NCI-H2171 (cell line): Measurements from ENCODE around the gene VENTX.
"Not testable (repeated sequence)": the region's sequence is repeated elsewhere in the genome, so short reads cannot be mapped to it uniquely, and the experiment has no call there.

ENCODE experiments used
- DNase-seq: peaks from one replicate; lab custom pipeline; 2025; lab: John Stamatoyannopoulos, UW

The VENTX gene

DNA sequence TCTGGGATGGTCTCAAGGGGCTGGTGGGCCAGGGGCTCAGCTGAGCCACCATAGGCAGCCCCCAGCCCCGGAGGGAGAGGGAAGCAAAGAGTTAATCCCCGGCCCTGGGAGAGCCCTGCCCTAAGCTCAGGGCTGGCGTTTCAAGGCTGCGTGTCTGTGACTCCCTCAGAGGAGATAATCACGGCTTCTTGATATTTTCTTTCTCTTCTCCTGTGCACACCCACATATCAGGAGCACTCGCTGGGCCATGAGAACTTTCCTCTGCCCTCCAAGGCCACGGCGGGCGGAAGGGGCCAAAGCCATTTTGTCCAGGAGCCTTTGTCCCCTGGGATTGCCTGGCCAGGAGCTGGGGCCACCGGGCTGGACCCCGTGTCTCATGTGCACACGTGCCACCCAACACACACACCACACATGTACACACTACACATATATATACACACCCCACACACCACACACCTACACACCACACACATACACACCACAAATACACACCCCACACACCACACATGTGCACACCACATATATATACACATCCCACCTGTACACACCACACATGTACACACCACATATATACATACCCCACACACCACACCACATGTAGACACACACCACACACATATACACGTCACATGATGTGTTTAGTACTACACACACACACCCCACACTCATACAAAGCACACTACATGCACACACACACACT is 16.9 kb downstream of the VENTX start:
- DNase-seq, result no peak

DNA sequence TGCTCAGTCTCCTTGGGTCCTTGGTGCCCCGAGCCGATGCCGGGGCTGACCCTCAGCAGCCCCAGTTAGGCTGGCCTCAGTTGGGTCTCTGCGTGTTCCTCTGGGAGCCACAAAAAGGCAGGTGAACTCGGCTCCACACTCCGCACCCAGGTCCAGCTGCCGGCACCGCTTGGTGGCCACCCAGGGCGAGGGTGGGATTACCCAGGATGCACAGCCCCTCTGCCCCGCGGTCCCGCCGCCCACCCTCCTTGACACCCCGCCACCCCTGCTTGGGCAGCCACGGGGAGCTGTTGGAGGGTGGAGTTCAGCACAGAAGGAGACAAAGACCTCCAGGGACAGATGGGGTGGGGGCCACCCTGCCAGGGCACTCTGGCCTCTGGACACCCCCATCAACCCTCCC is 17.7 kb downstream of the VENTX start:
- DNase-seq, result no peak

GRCh38 chr10:133257489-133258065 is 19.9 kb downstream of the VENTX start:
- no peak for DNase-seq

DNA sequence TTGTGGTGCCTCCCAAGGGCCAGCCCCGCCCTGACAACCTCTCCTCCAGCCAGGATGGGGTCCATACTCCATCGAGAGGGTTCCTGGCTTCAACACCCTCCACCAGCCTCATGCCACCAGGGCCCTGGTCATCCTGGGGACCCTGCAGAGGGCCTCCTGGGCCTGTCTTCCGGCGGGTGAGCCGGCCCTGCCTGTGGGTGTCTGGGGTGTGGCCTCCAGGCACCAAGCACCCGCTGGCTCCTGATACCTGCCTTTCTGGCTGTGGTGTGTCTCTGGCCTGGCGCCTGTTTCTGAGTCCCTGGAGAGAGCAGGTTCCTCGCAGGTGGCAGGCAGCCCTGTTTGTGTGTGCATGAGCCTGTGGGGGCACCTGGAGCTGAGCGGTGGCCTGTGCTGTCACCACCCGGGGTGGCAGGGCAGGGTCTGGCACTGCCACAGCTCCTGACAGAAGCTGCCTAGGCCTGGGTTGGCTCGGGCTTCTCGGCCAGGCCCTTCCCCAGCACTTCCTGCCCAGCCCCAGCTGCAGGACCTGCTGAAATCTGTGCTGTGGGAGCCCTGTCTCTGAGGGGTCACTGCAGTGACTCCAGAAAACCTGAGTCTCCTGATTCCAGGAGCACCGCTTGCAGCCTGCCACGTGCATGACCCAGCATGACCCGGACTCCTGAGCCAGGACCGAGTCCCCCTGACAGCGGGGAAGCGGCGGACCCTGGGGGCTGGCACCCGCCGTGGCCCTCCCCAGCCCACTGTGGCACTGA is 20.6 kb downstream of the VENTX start:
- DNase-seq, result peak; percentile 14

DNA sequence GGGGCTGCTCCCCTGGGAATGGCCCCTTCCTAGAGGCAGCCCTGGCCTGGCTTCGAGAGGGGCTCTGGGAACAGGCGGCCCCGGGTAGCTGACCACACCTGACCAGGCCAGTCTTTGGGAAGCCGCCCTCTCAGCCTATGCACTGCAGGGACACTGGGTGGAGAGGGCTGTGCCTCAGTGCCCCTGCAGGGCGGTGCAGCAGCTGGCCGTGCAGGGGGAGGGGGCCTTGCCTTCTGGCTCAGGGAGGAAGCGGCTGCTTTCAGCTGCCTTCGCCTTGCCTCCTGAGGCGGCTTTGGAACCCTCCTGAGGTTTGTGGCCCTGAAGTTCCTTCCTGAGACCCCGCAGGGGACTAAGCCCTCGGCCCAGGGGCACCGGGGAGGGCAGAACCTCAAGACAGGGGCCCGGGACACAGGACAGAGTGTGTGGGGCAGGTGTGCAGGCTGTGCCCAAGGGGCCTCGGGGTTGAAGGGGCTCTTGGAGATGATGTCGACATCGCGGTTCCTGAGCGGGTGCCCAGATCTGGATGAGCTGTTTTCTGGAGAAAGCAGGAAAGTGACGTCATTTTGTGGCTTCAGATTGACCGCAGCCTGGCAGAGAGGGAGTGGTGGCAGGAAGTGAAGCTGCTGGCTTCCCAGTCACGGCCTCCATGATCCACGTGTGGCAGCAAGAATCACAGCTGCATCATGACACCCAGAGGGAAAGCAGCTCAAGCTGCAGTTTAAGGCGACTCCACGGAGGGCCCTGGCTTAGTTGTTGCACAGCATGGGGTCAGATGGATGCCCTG is 21.4 kb downstream of the VENTX start:
- DNase-seq, result no peak

DNA sequence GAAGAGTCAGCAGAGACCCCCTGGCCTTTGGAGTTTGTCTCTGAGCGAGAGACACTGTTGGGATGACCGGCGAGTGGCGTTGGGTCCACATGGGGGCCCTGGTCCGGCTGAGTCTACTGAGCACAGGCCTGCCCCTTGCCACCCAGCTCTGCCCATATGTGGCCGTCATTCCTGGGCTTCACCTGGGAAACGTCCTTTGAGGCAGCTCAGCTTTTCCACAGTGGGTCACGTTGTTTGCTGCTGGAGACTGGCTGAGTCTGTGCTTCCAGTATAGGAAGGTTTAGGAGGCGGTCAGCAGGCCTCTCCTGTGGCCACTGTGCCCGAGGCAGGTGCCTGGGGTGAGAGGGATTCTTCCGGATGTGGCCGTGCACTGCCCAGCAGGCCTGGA is 21.9 kb downstream of the VENTX start:
- DNase-seq, result no peak

GRCh38 chr10:133260895-133261725 is 23.5 kb downstream of the VENTX start:
- DNase-seq, result no peak

- DNase-seq, result peak; percentile 62
These were observed 24.2 kb downstream of the VENTX start for GRCh38 chr10:133261726-133262325.

DNA sequence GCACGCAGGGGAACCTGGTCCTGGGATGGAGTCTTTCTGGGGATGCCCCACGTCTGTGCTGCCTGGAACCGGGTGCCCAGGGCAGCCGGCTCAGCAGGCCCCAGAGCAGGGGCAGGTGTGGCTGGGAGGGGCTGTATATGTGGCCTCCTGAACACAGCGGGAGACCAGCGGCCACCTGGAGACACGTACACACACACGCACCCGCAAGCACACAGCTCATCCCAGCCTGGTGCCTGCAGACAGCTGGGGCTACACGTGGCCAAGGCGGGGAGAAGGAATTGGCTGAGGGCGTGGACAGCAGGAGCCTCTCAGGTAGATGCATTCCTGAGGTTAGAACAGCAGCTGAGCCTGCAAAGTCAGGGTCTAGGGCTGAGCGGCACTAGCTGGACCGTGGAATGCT is 25.0 kb downstream of the VENTX start:
- DNase-seq, result peak; percentile 48

GRCh38 chr10:133263674-133264073 is 26.0 kb downstream of the VENTX start:
- no peak for DNase-seq

DNA sequence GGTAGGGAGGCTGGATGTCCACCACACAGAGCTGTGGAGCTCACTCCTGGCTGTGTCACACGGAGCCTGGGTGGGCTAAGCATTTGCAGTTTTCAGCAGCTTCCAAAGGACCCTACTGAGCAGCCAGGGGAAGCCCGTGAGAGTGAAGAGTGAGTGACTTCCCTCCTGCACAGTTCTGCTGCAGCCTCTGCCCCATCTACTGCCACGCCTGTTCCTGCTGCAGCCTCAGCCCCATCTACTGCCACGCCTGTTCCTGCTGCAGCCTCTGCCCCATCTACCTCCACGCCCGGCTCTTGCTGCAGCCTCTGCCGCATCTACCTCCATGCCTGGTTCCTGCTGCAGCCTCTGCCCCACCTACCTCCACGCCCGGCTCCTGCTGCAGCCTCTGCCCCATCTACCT is 26.8 kb downstream of the VENTX start:
- no peak for DNase-seq

GRCh38 chr10:133265052-133265451 is 27.4 kb downstream of the VENTX start:
- DNase-seq, result not testable (repeated sequence)

- no peak for DNase-seq
These were observed 28.6 kb downstream of the VENTX start for GRCh38 chr10:133266056-133266795.

DNA sequence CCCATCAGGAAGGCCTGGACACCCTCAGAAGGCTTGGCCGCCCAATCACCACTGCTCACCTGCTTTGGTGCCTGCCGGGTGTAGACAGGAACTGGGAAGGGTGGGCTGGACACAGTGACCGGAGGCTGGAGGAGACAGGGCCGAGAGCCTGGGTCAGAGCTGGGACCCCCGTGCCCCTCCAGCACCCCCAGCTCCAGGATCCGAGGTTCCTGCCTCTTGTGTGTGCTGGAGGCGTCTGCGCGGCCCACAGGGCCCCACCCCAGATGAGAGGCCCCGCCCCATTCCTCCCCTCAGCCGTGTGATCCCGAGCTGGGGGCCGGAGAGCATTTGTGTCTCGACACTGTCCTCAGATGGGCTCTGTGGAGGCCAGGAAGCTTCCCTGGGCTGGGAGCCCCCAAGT is 29.6 kb downstream of the VENTX start:
- DNase-seq, result no peak

- no peak for DNase-seq
These were observed 30.2 kb downstream of the VENTX start for GRCh38 chr10:133267829-133268228.

DNA sequence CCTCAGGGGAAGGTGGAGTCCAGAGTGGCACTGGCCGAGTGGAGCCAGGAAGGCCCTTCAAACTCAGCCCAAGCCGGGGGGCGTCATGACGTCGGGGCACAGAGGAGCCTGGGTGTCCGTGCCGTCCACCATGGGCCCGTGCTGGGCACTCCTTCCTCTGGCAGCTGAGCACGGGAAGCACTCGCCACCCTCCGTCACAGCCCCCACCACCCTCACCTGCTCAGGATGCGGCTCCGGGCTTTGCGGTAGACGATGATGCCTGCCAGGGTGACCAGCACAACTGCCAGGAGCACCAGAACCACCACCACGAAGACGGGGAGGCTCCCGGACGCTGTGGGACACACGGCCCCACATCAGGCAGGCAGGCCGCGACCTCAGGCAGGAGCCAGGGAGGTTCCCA is 30.9 kb downstream of the VENTX start:
- no peak for DNase-seq

DNA sequence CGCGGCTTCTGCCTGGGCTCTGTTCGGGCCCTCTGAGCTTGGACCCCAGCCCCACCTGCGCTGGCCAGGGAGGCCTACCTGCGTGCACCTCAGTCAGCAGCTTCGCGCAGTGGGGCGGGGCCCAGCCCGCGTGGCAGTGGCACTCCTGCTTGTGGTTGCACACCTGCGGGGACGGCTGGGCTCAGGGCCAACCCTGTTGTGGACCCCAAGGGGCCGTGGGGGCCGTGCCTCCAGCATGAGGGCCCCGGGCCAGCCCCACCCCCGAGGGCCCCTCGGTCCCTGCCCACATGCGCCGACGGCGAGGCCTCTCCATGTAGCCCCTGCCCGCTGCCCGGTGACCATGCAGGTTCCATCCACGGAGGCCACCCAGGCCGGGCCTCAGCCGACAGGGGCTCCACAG is 31.7 kb downstream of the VENTX start:
- no peak for DNase-seq

DNA sequence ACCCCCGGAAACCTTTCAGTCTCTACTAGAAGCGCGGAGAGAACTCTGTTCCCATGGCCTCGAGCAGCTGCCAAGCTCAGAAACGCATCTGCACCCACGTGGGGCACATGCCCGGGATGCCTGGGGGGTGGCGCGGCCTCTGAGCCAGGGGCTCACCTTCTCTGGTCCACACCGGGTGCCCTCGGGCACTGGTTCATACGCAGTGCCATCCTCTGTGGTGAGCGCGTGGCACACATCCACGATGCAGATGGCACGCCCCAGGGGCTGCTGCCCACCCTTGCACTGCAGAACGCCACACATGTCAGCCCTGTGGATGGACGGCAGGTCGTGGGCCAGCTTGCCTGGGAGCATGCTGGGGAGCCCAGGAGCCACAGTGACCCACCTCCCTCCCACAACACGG is 32.5 kb downstream of the VENTX start:
- DNase-seq, result no peak

DNA sequence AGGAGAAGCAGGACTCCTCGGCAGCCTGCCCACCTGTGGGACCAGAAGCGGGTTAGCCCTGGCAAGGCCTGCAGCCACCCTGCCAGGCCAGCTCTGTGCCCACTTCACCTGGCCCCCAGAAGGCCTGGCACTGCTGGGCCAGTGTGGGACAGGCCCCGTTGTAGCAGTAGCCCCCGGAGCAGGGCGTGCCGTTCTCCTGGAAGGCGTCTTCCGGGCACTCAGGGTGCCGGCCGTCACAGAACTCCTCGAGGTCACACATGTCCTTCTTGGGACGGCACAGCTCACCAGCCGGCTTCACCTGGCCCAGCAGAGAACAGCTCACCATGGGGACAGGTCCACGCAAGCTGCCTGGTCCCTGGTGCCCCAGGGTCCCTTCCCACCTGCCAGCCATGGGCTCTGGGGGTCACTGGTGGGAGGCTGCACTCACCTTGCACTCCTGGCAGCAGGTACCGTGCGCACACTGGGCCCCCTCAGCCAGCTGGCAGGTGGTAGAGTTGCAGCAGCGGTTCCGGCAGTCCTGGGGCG is 33.2 kb downstream of the VENTX start:
- no peak for DNase-seq
